IMR-90 (cell line): ENCODE measurements around the gene FAM89B. TPM values are rescaled to one million over a fixed set of nuclear protein-coding genes. Genes with fewer than 3 reads are reported as not detected.

Experiments used
- ATAC-seq: fragments of 200-7000 bp; cut with Tn5 transposase; 2 replicates; pipeline ENCODE4 v1.9.1; 2020; ENCODE audit warnings: low read depth, mild to moderate bottlenecking, moderate library complexity
- BruUV-seq: library from RNA; stranded (reverse); fragments of 400-500 nt; replicated peaks from 2 replicates; lab custom pipeline; 2021; lab: Mats Ljungman, UMichigan
- CTCF ChIA-PET: fragments of 300-600 bp; formaldehyde crosslinking; extraction: SDS; loops from one replicate; lab custom pipeline; 2021; ENCODE audit warnings: antibody characterized with exemption; lab: Yijun Ruan, JAX
- POLR2A ChIA-PET: fragments of 300-600 bp; sonication (Branson Sonifier 250); formaldehyde crosslinking; loops from one replicate; lab custom pipeline; 2022; ENCODE audit warnings: antibody characterized with exemption; ENCODE audit not compliant: unreplicated experiment; lab: Charles Lee
- DNase-seq: peaks from one replicate; pipeline ENCODE4 v3.0.0; 2013
- H2AFZ ChIP-seq: replicated peaks from 2 replicates; pipeline ENCODE3; 2013; ENCODE audit warnings: low read length, mild to moderate bottlenecking; ENCODE audit not compliant: poor library complexity
- H2AK5ac ChIP-seq: 2 replicates; pipeline ENCODE4 v1.6.1; 2013; ENCODE audit warnings: low read depth, low read length, inconsistent platforms
- H2AK9ac ChIP-seq: replicated peaks from 2 replicates; pipeline ENCODE3; 2013; ENCODE audit warnings: mild to moderate bottlenecking, low read depth, low read length, moderate library complexity; ENCODE audit not compliant: poor library complexity
- H2BK120ac ChIP-seq: 2 replicates; pipeline ENCODE4 v1.6.1; 2013; ENCODE audit warnings: low read depth, low read length, inconsistent platforms
- H2BK15ac ChIP-seq: 3 replicates; pipeline ENCODE4 v1.6.1; 2013; ENCODE audit warnings: low read depth, low read length, inconsistent platforms
- H2BK20ac ChIP-seq: 2 replicates; pipeline ENCODE4 v1.6.1; 2013; ENCODE audit warnings: low read depth, mild to moderate bottlenecking, inconsistent platforms, low read length, moderate library complexity
- H2BK5ac ChIP-seq: 2 replicates; pipeline ENCODE4 v1.6.1; 2013; ENCODE audit warnings: mild to moderate bottlenecking, low read depth, low read length, inconsistent platforms; ENCODE audit not compliant: poor library complexity, severe bottlenecking
- H3K14ac ChIP-seq: replicated peaks from 2 replicates; pipeline ENCODE4 v1.6.1; 2013; ENCODE audit warnings: low read depth, low read length, inconsistent platforms
- H3K18ac ChIP-seq: 2 replicates; pipeline ENCODE4 v1.6.1; 2013; ENCODE audit warnings: low read depth, low read length, control low read depth
- H3K23ac ChIP-seq: 2 replicates; pipeline ENCODE4 v1.6.1; 2013; ENCODE audit warnings: low read depth, low read length, inconsistent platforms
- H3K27ac ChIP-seq: 2 replicates; pipeline ENCODE4 v1.5.1; 2013; ENCODE audit warnings: mild to moderate bottlenecking, control low read depth, low read length; ENCODE audit not compliant: insufficient read depth
- H3K27me3 ChIP-seq: 2 replicates; pipeline ENCODE4 v1.6.1; 2013; ENCODE audit warnings: low read length; ENCODE audit not compliant: control insufficient read depth, insufficient read depth
- H3K36me3 ChIP-seq: 2 replicates; pipeline ENCODE4 v1.6.1; 2013; ENCODE audit warnings: low read length, mixed read lengths; ENCODE audit not compliant: control insufficient read depth, insufficient read depth
- H3K4ac ChIP-seq: 2 replicates; pipeline ENCODE4 v1.6.1; 2013; ENCODE audit warnings: low read depth, low read length, inconsistent platforms
- H3K4me1 ChIP-seq: 2 replicates; pipeline ENCODE4 v1.6.1; 2013; ENCODE audit warnings: low read length, mixed read lengths; ENCODE audit not compliant: control insufficient read depth, insufficient read depth
- H3K4me2 ChIP-seq: 2 replicates; pipeline ENCODE4 v1.6.1; 2013; ENCODE audit warnings: low read depth, mild to moderate bottlenecking, control low read depth, low read length, moderate library complexity
- H3K4me3 ChIP-seq: 2 replicates; pipeline ENCODE4 v1.5.1; 2013; ENCODE audit warnings: low read depth, mild to moderate bottlenecking, control low read depth, low read length, moderate library complexity; ENCODE audit not compliant: insufficient read depth
- H3K56ac ChIP-seq: 2 replicates; pipeline ENCODE4 v1.6.1; 2013; ENCODE audit warnings: low read length, inconsistent platforms; ENCODE audit not compliant: insufficient read depth; ENCODE audit errors: extremely low read depth
- H3K79me1 ChIP-seq, 2 experiments: 2 replicates each; pipeline ENCODE4 v1.6.1; 2013; ENCODE audit warnings: low read length in 2 of 2, inconsistent platforms in 1 of 2, low read depth in 1 of 2
- H3K9ac ChIP-seq: 2 replicates; pipeline ENCODE4 v1.6.1; 2013; ENCODE audit warnings: low read depth, low read length, control low read depth
- H3K9me1 ChIP-seq: 2 replicates; pipeline ENCODE4 v1.6.1; 2013; ENCODE audit warnings: low read length, inconsistent platforms; ENCODE audit not compliant: insufficient read depth
- H3K9me3 ChIP-seq: 2 replicates; pipeline ENCODE4 v1.6.1; 2013; ENCODE audit warnings: low read length; ENCODE audit not compliant: control insufficient read depth, insufficient read depth
- H4K20me1 ChIP-seq: 2 replicates; pipeline ENCODE4 v1.6.1; 2013; ENCODE audit warnings: low read length, inconsistent platforms; ENCODE audit not compliant: insufficient read depth
- H4K5ac ChIP-seq: 2 replicates; pipeline ENCODE4 v1.6.1; 2013; ENCODE audit warnings: mild to moderate bottlenecking, low read depth, low read length, control low read depth
- H4K8ac ChIP-seq, 2 experiments: 2 replicates each; pipeline ENCODE4 v1.6.1; 2013; ENCODE audit warnings: low read depth in 2 of 2, low read length in 2 of 2, control low read depth in 1 of 2, inconsistent platforms in 1 of 2
- H4K91ac ChIP-seq: 2 replicates; pipeline ENCODE4 v1.6.1; 2013; ENCODE audit warnings: low read depth, low read length, inconsistent platforms; ENCODE audit not compliant: insufficient read depth
- BHLHE40 ChIP-seq: fragments of 150-350 bp; IDR thresholded peaks from 2 replicates; pipeline ENCODE4 v1.6.1; 2016; ENCODE audit warnings: mild to moderate bottlenecking, low read depth, low read length
- CEBPB ChIP-seq: IDR thresholded peaks from 2 replicates; pipeline ENCODE4 v1.6.1; 2012; ENCODE audit warnings: low read depth, low read length, improper control_type of control experiment
- CHD1 ChIP-seq: IDR thresholded peaks from 2 replicates; pipeline ENCODE4 v1.6.1; 2012; ENCODE audit warnings: low read depth, low read length, improper control_type of control experiment
- FOS ChIP-seq: fragments of 150-350 bp; IDR thresholded peaks from 2 replicates; pipeline ENCODE4 v1.6.1; 2016; ENCODE audit warnings: low read depth, low read length
- MXI1 ChIP-seq: IDR thresholded peaks from 2 replicates; pipeline ENCODE4 v1.6.1; 2012; ENCODE audit warnings: low read depth, mild to moderate bottlenecking, low read length, moderate library complexity, borderline replicate concordance
- NFE2L2 ChIP-seq: fragments of 150-350 bp; IDR thresholded peaks from 2 replicates; pipeline ENCODE4 v1.6.1; 2016; ENCODE audit warnings: low read depth, mild to moderate bottlenecking, low read length
- POLR2A ChIP-seq: IDR thresholded peaks from 2 replicates; pipeline ENCODE4 v1.6.1; 2012; ENCODE audit warnings: mild to moderate bottlenecking, low read depth, low read length
- RAD21 ChIP-seq: IDR thresholded peaks from 2 replicates; pipeline ENCODE4 v1.6.1; 2012; ENCODE audit warnings: low read length, improper control_type of control experiment
- RFX5 ChIP-seq: IDR thresholded peaks from 2 replicates; pipeline ENCODE4 v1.8.0; 2012; ENCODE audit warnings: low read depth, mild to moderate bottlenecking, low read length, moderate library complexity
- WGBS, 2 experiments: methylation state at CpG; one replicate each; pipeline versions ENCODE4 v1.1.5 to v1.1.7; 2013; ENCODE audit warnings: missing lambda C conversion rate in 2 of 2; ENCODE audit not compliant: insufficient read length in 1 of 2; ENCODE audit errors: extremely low coverage in 2 of 2; 5-methylcytosine and 5-hydroxymethylcytosine counted together
- dilution Hi-C: fragments of 300-500 bp; cut with HindIII; formaldehyde crosslinking; loops from one replicate; pipeline ENCODE4 v1.14.3; 2018; ENCODE audit warnings: low sequenced_read_pairs; ENCODE audit not compliant: unreplicated experiment
- in situ Hi-C: fragments of 300-500 bp; cut with MboI; formaldehyde crosslinking; loops from 3 replicates; pipeline ENCODE4 v1.14.3; 2019; ENCODE audit warnings: low sequenced_read_pairs, inconsistent platforms, mixed read lengths
- intact Hi-C: fragments of 100-400 bp; cut with micrococcal nuclease; formaldehyde crosslinking; loops from 2 replicates; pipeline ENCODE4 v1.10.0; 2022
- polyA plus RNA-seq, 3 experiments: library from polyadenylated mRNA; depleted of rRNA; stranded (reverse); fragments of >200 nt; gene quantifications; 2 replicates each; pipeline ENCODE4 v1.2.3, GENCODE V29; 2012; ENCODE audit warnings: low replicate concordance in 1 of 3
- total RNA-seq: library from RNA; depleted of rRNA; stranded (reverse); fragments of >200 nt; gene quantifications from 2 replicates; pipeline ENCODE4 v1.2.3, GENCODE V29; 2012
- TF ChIP-seq, protein P1 (sequence below): fragments of 150-350 bp; IDR thresholded peaks from 2 replicates; pipeline ENCODE4 v1.6.1; 2017; ENCODE audit warnings: mild to moderate bottlenecking, antibody characterized with exemption, low read length, low read depth
- TF ChIP-seq, protein P2 (sequence below): fragments of 150-350 bp; IDR thresholded peaks from 2 replicates; pipeline ENCODE4 v1.6.1; 2016; ENCODE audit warnings: low read depth, mild to moderate bottlenecking, low read length, moderate library complexity, borderline replicate concordance
- TF ChIP-seq, protein P3 (sequence below): conservative IDR thresholded peaks from 2 replicates; pipeline ENCODE4 v1.5.1; 2012; ENCODE audit warnings: mild to moderate bottlenecking, low read depth, low read length, improper control_type of control experiment

Gene FAM89B
- total and polyA plus RNA-seq, 2 of the 4 experiments (the other 2 are of a cell fraction), result 12.0 to 65.5 TPM

DNA sequence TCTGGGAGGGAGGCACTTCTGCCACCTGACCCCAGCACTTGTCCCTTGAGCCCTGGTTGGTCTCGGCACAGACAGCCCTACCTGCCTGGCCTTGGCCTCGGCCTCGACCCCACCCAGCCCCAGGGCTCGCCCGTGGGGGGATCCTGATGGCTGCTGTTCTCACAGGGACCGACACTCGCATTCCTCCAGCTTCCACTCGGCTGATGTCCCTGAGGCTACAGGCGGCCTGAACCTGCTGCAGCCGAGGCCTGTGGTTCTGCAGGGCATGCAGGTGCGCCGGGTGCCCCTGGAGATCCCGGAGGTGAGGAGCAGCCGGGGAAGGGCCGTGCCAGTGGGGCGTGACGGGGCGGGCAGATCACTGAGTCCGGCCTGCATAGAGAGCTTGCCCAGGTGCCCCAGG lies 48.3 kb downstream of the FAM89B start:
- intact Hi-C loops, result no loop called here

More for the DNA sequence above, 48.3 kb downstream of the FAM89B start:
- dilution Hi-C loops (no loop called here), in situ Hi-C loops (no loop called here)
- no peak overlapping the region for H2BK20ac ChIP-seq
- H3K4me1 ChIP-seq, result peaks cover 3% of the 10 kb centered on the region; the same call in 1 of the 2 replicates
- H2BK5ac ChIP-seq, result no peak overlapping the region
- H4K8ac ChIP-seq, result no peak overlapping the region
- no peak overlapping the region for H2AK9ac ChIP-seq
- H2AK5ac ChIP-seq, result no peak overlapping the region
- DNase-seq (no peak), ATAC-seq (no peak)
- H3K27ac ChIP-seq, result no peak overlapping the region
- H3K56ac ChIP-seq, result no peak overlapping the region
- no TSS peak for BruUV-seq
- no peak overlapping the region for H2AFZ ChIP-seq
- no peak overlapping the region for H3K14ac ChIP-seq
- H3K18ac ChIP-seq, result no peak overlapping the region
- H3K9me1 ChIP-seq, result no peaks in the 10 kb centered on the region
- H3K27me3 ChIP-seq, result no peaks in the 10 kb centered on the region
- H4K5ac ChIP-seq, result no peak overlapping the region
- no peak overlapping the region for H3K4ac ChIP-seq
- peaks cover 21% of the 10 kb centered on the region for H4K20me1 ChIP-seq
- no peak overlapping the region for H4K91ac ChIP-seq
- TF ChIP-seq RFX5 (no peak), NFE2L2 (no peak), MXI1 (no peak), BHLHE40 (no peak), FOS (no peak), RAD21 (no peak), CHD1 (no peak), CEBPB (no peak), POLR2A (no peak)
- TF ChIP-seq, protein P1, sequence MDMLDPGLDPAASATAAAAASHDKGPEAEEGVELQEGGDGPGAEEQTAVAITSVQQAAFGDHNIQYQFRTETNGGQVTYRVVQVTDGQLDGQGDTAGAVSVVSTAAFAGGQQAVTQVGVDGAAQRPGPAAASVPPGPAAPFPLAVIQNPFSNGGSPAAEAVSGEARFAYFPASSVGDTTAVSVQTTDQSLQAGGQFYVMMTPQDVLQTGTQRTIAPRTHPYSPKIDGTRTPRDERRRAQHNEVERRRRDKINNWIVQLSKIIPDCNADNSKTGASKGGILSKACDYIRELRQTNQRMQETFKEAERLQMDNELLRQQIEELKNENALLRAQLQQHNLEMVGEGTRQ, result no peak
- TF ChIP-seq, protein P2, sequence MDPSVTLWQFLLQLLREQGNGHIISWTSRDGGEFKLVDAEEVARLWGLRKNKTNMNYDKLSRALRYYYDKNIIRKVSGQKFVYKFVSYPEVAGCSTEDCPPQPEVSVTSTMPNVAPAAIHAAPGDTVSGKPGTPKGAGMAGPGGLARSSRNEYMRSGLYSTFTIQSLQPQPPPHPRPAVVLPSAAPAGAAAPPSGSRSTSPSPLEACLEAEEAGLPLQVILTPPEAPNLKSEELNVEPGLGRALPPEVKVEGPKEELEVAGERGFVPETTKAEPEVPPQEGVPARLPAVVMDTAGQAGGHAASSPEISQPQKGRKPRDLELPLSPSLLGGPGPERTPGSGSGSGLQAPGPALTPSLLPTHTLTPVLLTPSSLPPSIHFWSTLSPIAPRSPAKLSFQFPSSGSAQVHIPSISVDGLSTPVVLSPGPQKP, result no peak
- TF ChIP-seq, protein P3, sequence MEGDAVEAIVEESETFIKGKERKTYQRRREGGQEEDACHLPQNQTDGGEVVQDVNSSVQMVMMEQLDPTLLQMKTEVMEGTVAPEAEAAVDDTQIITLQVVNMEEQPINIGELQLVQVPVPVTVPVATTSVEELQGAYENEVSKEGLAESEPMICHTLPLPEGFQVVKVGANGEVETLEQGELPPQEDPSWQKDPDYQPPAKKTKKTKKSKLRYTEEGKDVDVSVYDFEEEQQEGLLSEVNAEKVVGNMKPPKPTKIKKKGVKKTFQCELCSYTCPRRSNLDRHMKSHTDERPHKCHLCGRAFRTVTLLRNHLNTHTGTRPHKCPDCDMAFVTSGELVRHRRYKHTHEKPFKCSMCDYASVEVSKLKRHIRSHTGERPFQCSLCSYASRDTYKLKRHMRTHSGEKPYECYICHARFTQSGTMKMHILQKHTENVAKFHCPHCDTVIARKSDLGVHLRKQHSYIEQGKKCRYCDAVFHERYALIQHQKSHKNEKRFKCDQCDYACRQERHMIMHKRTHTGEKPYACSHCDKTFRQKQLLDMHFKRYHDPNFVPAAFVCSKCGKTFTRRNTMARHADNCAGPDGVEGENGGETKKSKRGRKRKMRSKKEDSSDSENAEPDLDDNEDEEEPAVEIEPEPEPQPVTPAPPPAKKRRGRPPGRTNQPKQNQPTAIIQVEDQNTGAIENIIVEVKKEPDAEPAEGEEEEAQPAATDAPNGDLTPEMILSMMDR, result no peak
- peaks cover 68% of the 10 kb centered on the region for H3K36me3 ChIP-seq
- POLR2A ChIA-PET, result no interaction called here
- H3K9me3 ChIP-seq, result no peaks in the 10 kb centered on the region
- WGBS, 2 experiments, result 95% methylated on average over 11 of the region's 19 CpGs; no CpG with 5 or more reads in 1 of the 2 experiments
- CTCF ChIA-PET, result no interaction called here
- no peak overlapping the region for H2BK120ac ChIP-seq
- no peak overlapping the region for H3K23ac ChIP-seq
- H3K9ac ChIP-seq, result no peak overlapping the region
- H3K4me3 ChIP-seq, result no peak overlapping the region
- H3K4me2 ChIP-seq, result no peak overlapping the region
- H3K79me1 ChIP-seq, result peaks cover 17 to 38% of the 10 kb centered on the region in 2 experiments
- H2BK15ac ChIP-seq, result no peak overlapping the region
